Kidney tubule cell (primary cell): ENCODE data around the gene KLK12.

Source experiments
- DNase-seq: peaks from one replicate; pipeline ENCODE4 v3.0.0-alpha.2; 2018; ENCODE audit warnings: low spot score

KLK12 gene

GRCh38 chr19:50981587-50982146 lies 53.1 kb downstream of the KLK12 start:
- DNase-seq = no peak

DNA sequence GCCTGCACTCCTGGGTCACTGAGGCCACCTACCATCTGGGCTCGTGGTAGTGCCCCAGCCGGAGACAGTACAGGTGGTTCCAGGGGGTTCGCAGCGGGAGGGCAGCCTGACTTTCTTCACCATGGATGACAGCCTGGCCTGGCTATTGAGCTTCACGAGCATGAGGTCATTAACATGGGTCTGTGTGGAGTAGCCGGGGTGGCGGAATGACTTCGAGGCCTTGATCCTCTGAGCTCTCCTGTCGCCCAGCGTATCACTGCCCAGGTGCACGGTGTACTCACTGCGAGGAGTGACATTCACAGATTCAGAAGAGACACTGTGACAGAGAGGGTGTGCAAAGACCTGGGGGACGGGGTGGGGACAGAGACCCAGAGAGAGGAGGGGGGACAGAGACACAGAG lies 54.6 kb downstream of the KLK12 start:
- DNase-seq = no peak

GRCh38 chr19:50979758-50980157 lies 55.0 kb downstream of the KLK12 start:
- no peak for DNase-seq
